ENCODE data around the gene AASDH.

- TF ChIP-seq POLR2A (IDR thresholded peaks at IDR 0.05; ENCODE audit: low read length) (peak; percentile 99), GATA1 (IDR thresholded peaks at IDR 0.05; ENCODE audit: low read depth, low read length) (no peak)
Observed at GRCh38 chr4:56387023-56388001, at the start of gene AASDH.
